T-helper 2 cell (primary cell): Measurements from ENCODE around the gene RBM6.
"Not testable (repeated sequence)": the region's sequence is repeated elsewhere in the genome, so short reads cannot be mapped to it uniquely, and the experiment has no call there.

Experiments used
- DNase-seq, 5 experiments: peaks; one replicate each; pipeline versions ENCODE4 v3.0.0 to v3.0.0-alpha.2; 2012 to 2022

The RBM6 gene

GRCh38 chr3:49984394-49984793 lies 44.4 kb downstream of the RBM6 start:
- no peak for DNase-seq

- DNase-seq, result no peak
Observed at GRCh38 chr3:49992326-49992725, 52.4 kb downstream of the RBM6 start.

- DNase-seq, result no peak
Observed at GRCh38 chr3:49994476-49994875, 54.5 kb downstream of the RBM6 start.

GRCh38 chr3:49996016-49996415 lies 56.1 kb downstream of the RBM6 start:
- no peak for DNase-seq

GRCh38 chr3:49997862-49998261 lies 57.9 kb downstream of the RBM6 start:
- DNase-seq, result no peak

- DNase-seq, result no peak
Observed at GRCh38 chr3:49998326-49998725, 58.4 kb downstream of the RBM6 start.

GRCh38 chr3:50001511-50001910 lies 61.6 kb downstream of the RBM6 start:
- no peak for DNase-seq

- DNase-seq, result no peak
Observed at GRCh38 chr3:50003216-50003615, 63.3 kb downstream of the RBM6 start.

GRCh38 chr3:50003824-50004223 lies 63.9 kb downstream of the RBM6 start:
- no peak for DNase-seq

- no peak for DNase-seq
Observed at GRCh38 chr3:50008931-50009330, 69.0 kb downstream of the RBM6 start.

- no peak for DNase-seq
Observed at GRCh38 chr3:50010959-50011358, 71.0 kb downstream of the RBM6 start.

- DNase-seq, result no peak
Observed at GRCh38 chr3:50015918-50016317, 76.0 kb downstream of the RBM6 start.

GRCh38 chr3:50028346-50028745 lies 88.4 kb downstream of the RBM6 start:
- no peak for DNase-seq

- not testable (repeated sequence) for DNase-seq
Observed at GRCh38 chr3:50031201-50031600, 91.3 kb downstream of the RBM6 start.

GRCh38 chr3:50044976-50045375 lies 105.0 kb downstream of the RBM6 start:
- DNase-seq, result no peak

GRCh38 chr3:50047426-50047825 lies 107.5 kb downstream of the RBM6 start:
- no peak for DNase-seq

GRCh38 chr3:50050361-50050760 lies 110.4 kb downstream of the RBM6 start:
- no peak for DNase-seq

GRCh38 chr3:50057756-50058155 lies 117.8 kb downstream of the RBM6 start:
- no peak for DNase-seq

- DNase-seq, result no peak
Observed at GRCh38 chr3:50068134-50068533, 128.2 kb downstream of the RBM6 start.

GRCh38 chr3:50078091-50078490 lies 138.1 kb downstream of the RBM6 start:
- no peak for DNase-seq

GRCh38 chr3:50078622-50079021 lies 138.7 kb downstream of the RBM6 start:
- peak in 1 of 5 experiments; percentile 5 for DNase-seq

- not testable (repeated sequence) for DNase-seq
Observed at GRCh38 chr3:50084951-50085350, 145.0 kb downstream of the RBM6 start.

GRCh38 chr3:50088725-50089608 lies 149.0 kb downstream of the RBM6 start, which contains the start of gene RBM5:
Gene RBM5, plus strand, starts transcription at chr3:50088919. Its CDS starts 1,516 bp downstream, at chr3:50090435.
- DNase-seq, result peak; percentile 77 to 96 (median 87)

GRCh38 chr3:50089609-50089945 lies 149.6 kb downstream of the RBM6 start:
- peak in 1 of 5 experiments; percentile 4 for DNase-seq

- no peak for DNase-seq
Observed at GRCh38 chr3:50090984-50091383, 151.0 kb downstream of the RBM6 start.
